GM23338 (cell line): ENCODE measurements around the gene ILDR2. TPM values are rescaled to one million over a fixed set of nuclear protein-coding genes. Genes with fewer than 3 reads are reported as not detected.

Source experiments
- ATAC-seq: fragments of 200-7000 bp; cut with Tn5 transposase; 3 replicates; pipeline ENCODE4 v1.9.1; 2020
- DNase-seq: peaks from one replicate; pipeline ENCODE4 v3.0.0-alpha.2; 2015; ENCODE audit warnings: low spot score
- H2AFZ ChIP-seq: fragments of 200-600 bp; sonication (generic); 2 replicates; pipeline ENCODE4 v1.8.0; 2016; ENCODE audit warnings: antibody characterized with exemption, mild to moderate bottlenecking, moderate library complexity
- H3F3A ChIP-seq: fragments of 200-600 bp; sonication (generic); replicated peaks from 2 replicates; pipeline ENCODE4 v1.8.0; 2017; ENCODE audit warnings: antibody characterized with exemption, mixed run types, low read depth
- H3K27ac ChIP-seq: fragments of 200-600 bp; sonication (generic); 2 replicates; pipeline ENCODE4 v1.6.1; 2016; ENCODE audit warnings: low read depth
- H3K27me3 ChIP-seq: fragments of 200-600 bp; sonication (generic); 2 replicates; pipeline ENCODE4 v1.8.0; 2016; ENCODE audit warnings: mild to moderate bottlenecking, mixed run types, moderate library complexity; ENCODE audit not compliant: insufficient read depth
- H3K36me3 ChIP-seq: fragments of 200-600 bp; sonication (generic); 2 replicates; pipeline ENCODE4 v1.8.0; 2016; ENCODE audit warnings: mild to moderate bottlenecking; ENCODE audit not compliant: insufficient read depth
- H3K4me1 ChIP-seq: fragments of 200-600 bp; sonication (generic); 2 replicates; pipeline ENCODE4 v1.8.0; 2016; ENCODE audit warnings: mild to moderate bottlenecking, moderate library complexity; ENCODE audit not compliant: insufficient read depth
- H3K4me2 ChIP-seq: fragments of 200-600 bp; sonication (generic); 2 replicates; pipeline ENCODE4 v1.7.1; 2017; ENCODE audit warnings: mixed run types
- H3K4me3 ChIP-seq: fragments of 200-600 bp; sonication (generic); 2 replicates; pipeline ENCODE4 v1.6.1; 2016; ENCODE audit warnings: mixed run types
- H3K79me2 ChIP-seq: fragments of 200-600 bp; sonication (generic); replicated peaks from 2 replicates; pipeline ENCODE4 v1.8.0; 2017; ENCODE audit warnings: mild to moderate bottlenecking; ENCODE audit not compliant: insufficient read depth
- H3K9me2 ChIP-seq: fragments of 200-600 bp; sonication (generic); 2 replicates; pipeline ENCODE4 v1.8.0; 2017; ENCODE audit not compliant: insufficient read depth
- H4K20me1 ChIP-seq: fragments of 200-600 bp; sonication (generic); replicated peaks from 2 replicates; pipeline ENCODE4 v1.8.0; 2017; ENCODE audit warnings: mild to moderate bottlenecking; ENCODE audit not compliant: insufficient read depth
- H3K27ac Mint-ChIP-seq: 2 replicates; pipeline ENCODE4 v1.8.0; 2020; ENCODE audit warnings: inconsistent platforms, mild to moderate bottlenecking, moderate library complexity, mixed read lengths
- H3K27me3 Mint-ChIP-seq: 3 replicates; pipeline ENCODE4 v1.8.0; 2022; ENCODE audit warnings: low read depth, mild to moderate bottlenecking, moderate library complexity, mixed read lengths, inconsistent platforms; ENCODE audit not compliant: insufficient read depth, poor library complexity
- H3K36me3 Mint-ChIP-seq: 3 replicates; pipeline ENCODE4 v1.8.0; 2021; ENCODE audit warnings: low read depth, mild to moderate bottlenecking, inconsistent platforms, moderate library complexity, mixed read lengths
- H3K4me1 Mint-ChIP-seq: 3 replicates; pipeline ENCODE4 v1.8.0; 2020; ENCODE audit warnings: mild to moderate bottlenecking, inconsistent platforms, mixed read lengths
- H3K4me3 Mint-ChIP-seq: 3 replicates; pipeline ENCODE4 v1.8.0; 2021; ENCODE audit warnings: moderate library complexity, mild to moderate bottlenecking, inconsistent platforms, mixed read lengths
- H3K9me3 Mint-ChIP-seq: 3 replicates; pipeline ENCODE4 v1.8.0; 2020; ENCODE audit warnings: moderate library complexity, mild to moderate bottlenecking, inconsistent platforms, mixed read lengths
- EZH2 ChIP-seq: fragments of 200-600 bp; sonication (generic); IDR thresholded peaks from one replicate; pipeline ENCODE4 v1.8.0; 2017; ENCODE audit warnings: antibody characterized with exemption, mild to moderate bottlenecking, low read depth; ENCODE audit not compliant: unreplicated experiment
- EZH2phosphoT487 ChIP-seq: fragments of 200-600 bp; sonication (generic); IDR thresholded peaks from one replicate; pipeline ENCODE4 v1.8.1; 2018; ENCODE audit warnings: antibody characterized with exemption; ENCODE audit not compliant: unreplicated experiment
- JUNB ChIP-seq: IDR thresholded peaks from one replicate; pipeline ENCODE4 v1.6.1; 2016; ENCODE audit warnings: antibody characterized with exemption; ENCODE audit not compliant: unreplicated experiment
- NANOG ChIP-seq: IDR thresholded peaks from 2 replicates; pipeline ENCODE4 v1.6.1; 2016; ENCODE audit warnings: antibody characterized with exemption, borderline replicate concordance
- REST ChIP-seq: IDR thresholded peaks from one replicate; pipeline ENCODE4 v1.6.1; 2018; ENCODE audit warnings: antibody characterized with exemption; ENCODE audit not compliant: unreplicated experiment
- STAT1 ChIP-seq: IDR thresholded peaks from one replicate; pipeline ENCODE4 v1.6.1; 2016; ENCODE audit warnings: antibody characterized with exemption; ENCODE audit not compliant: unreplicated experiment
- ZNF114 ChIP-seq: fragments of 250-450 bp; sonication (Bioruptor Pico); IDR thresholded peaks from 2 replicates; pipeline ENCODE4 v1.5.0; 2020; ENCODE audit warnings: mild to moderate bottlenecking, moderate library complexity
- ZNF331 ChIP-seq: fragments of 250-450 bp; sonication (Bioruptor Pico); IDR thresholded peaks from 2 replicates; pipeline ENCODE4 v1.5.0; 2020; ENCODE audit warnings: low read depth, mild to moderate bottlenecking, moderate library complexity
- ZNF462 ChIP-seq: fragments of 250-450 bp; sonication (Bioruptor Pico); IDR thresholded peaks from 2 replicates; pipeline ENCODE4 v1.5.0; 2020; ENCODE audit warnings: mild to moderate bottlenecking, moderate library complexity
- polyA plus RNA-seq: library from polyadenylated mRNA; unstranded; fragments of >200 nt; fragmentation: Nextera tagmentation; extraction: Ambion mirVana; gene quantifications from 2 replicates; pipeline ENCODE4 v1.2.1, GENCODE V29; 2016
- total RNA-seq: library from RNA; depleted of rRNA; stranded (reverse); fragments of >200 nt; shearing (Covaris generic); gene quantifications from 2 replicates; pipeline ENCODE4 v1.2.3, GENCODE V29; 2014
- TF ChIP-seq, protein P1 (sequence below): IDR thresholded peaks from 2 replicates; pipeline ENCODE4 v1.6.1; 2016; ENCODE audit warnings: antibody characterized with exemption

The ILDR2 gene
- total and polyA plus RNA-seq, 2 experiments from 2014 or later: 0.27 to 2.4 TPM

DNA sequence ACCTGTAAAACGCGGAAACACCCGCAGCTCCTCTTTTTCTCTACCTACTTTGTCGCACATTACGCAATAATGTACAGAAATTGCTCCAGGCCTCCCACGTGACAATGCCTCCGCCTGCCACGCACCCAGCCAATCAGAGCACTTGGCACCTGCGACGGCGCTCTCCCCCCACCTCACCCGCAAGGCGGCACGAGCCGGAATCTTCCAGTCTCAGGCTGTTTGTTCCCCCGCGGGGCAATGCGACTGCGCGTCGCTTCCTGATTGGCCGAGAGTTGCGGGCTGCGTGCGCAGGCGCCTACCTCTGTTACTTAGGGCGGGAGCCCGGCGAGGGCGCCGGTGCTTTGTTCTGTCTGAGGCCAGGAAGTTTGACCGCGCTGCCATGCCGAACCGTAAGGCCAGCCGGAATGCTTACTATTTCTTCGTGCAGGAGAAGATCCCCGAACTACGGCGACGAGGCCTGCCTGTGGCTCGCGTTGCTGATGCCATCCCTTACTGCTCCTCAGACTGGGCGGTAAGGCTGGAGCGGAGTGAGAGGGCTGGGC is 13.7 kb upstream of the ILDR2 start, which contains the start of gene MAEL:
TSS of gene MAEL (plus strand) at position 307 of the 542 bp plus-strand sequence. CDS start at position 380, 73 bp downstream.
- DNase-seq: peak; percentile 74
- Histone ChIP-seq H3K4me2 (no peak within 1 kb of the TSS), H3K27me3 (no peaks in the 10 kb centered on the region), H2AFZ (peak within 1 kb of the TSS; percentile 93), H3F3A (no peaks in the 10 kb centered on the region), H3K4me1 (no peaks in the 10 kb centered on the region), H4K20me1 (no peaks in the 10 kb centered on the region), H3K27ac (no peak within 1 kb of the TSS), H3K79me2 (no peaks in the 10 kb centered on the region), H3K9me2 (no peaks in the 10 kb centered on the region), H3K4me3 (no peak within 1 kb of the TSS), H3K36me3 (no peaks in the 10 kb centered on the region)
- no peaks in the 10 kb centered on the region for H3K4me1 Mint-ChIP-seq
- H3K36me3 Mint-ChIP-seq: no peaks in the 10 kb centered on the region
- peak; percentile 66 for ATAC-seq
- TF ChIP-seq ZNF462: no peak
- TF ChIP-seq EZH2: no peak
- peak within 1 kb of the TSS; percentile 80 for H3K27ac Mint-ChIP-seq
- H3K4me3 Mint-ChIP-seq: no peak within 1 kb of the TSS
- peaks cover 2% of the 10 kb centered on the region for H3K27me3 Mint-ChIP-seq
- no peaks in the 10 kb centered on the region for H3K9me3 Mint-ChIP-seq

DNA sequence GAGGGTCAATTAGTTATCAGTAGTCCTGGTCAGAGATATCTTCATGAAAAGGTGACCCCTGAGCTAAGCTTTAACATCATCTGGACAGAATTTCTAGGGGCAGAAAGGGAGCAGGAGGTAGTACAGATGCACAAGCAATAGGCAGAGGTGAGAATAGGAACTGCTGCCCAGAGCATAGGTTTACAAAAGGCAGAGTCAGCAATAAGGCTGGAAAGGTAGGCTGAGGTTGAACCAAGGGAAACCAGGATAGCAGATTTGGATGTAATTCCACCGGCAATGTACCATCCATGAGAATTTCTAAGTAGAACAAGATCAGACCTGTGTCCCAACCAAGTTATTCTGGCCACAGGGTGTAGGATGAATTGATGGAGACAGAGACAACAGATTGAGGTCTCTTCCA is 6.2 kb upstream of the ILDR2 start:
- H3K9me2 ChIP-seq: no peaks in the 10 kb centered on the region
- no peak overlapping the region for H3K27ac Mint-ChIP-seq
- ATAC-seq: no peak
- no peaks in the 10 kb centered on the region for H3K4me1 Mint-ChIP-seq
- no peak for DNase-seq
- peaks cover 29% of the 10 kb centered on the region for H3K27me3 ChIP-seq
- no peaks in the 10 kb centered on the region for H3K36me3 ChIP-seq
- no peak overlapping the region for H3K4me3 Mint-ChIP-seq
- no peaks in the 10 kb centered on the region for H3K9me3 Mint-ChIP-seq
- no peaks in the 10 kb centered on the region for H3K4me1 ChIP-seq
- H4K20me1 ChIP-seq: no peaks in the 10 kb centered on the region
- H3K27ac ChIP-seq: no peak overlapping the region
- H2AFZ ChIP-seq: no peak overlapping the region
- H3K27me3 Mint-ChIP-seq: peaks cover 12% of the 10 kb centered on the region
- H3F3A ChIP-seq: no peaks in the 10 kb centered on the region
- H3K4me3 ChIP-seq: no peak overlapping the region
- no peak overlapping the region for H3K4me2 ChIP-seq
- no peaks in the 10 kb centered on the region for H3K79me2 ChIP-seq
- H3K36me3 Mint-ChIP-seq: no peaks in the 10 kb centered on the region
- TF ChIP-seq NANOG (no peak), ZNF114 (CRISPR knock-in tag) (no peak), REST (no peak), ZNF331 (no peak), EZH2phosphoT487 (no peak), EZH2 (no peak), JUNB (no peak), STAT1 (no peak)
- TF ChIP-seq, protein P1, sequence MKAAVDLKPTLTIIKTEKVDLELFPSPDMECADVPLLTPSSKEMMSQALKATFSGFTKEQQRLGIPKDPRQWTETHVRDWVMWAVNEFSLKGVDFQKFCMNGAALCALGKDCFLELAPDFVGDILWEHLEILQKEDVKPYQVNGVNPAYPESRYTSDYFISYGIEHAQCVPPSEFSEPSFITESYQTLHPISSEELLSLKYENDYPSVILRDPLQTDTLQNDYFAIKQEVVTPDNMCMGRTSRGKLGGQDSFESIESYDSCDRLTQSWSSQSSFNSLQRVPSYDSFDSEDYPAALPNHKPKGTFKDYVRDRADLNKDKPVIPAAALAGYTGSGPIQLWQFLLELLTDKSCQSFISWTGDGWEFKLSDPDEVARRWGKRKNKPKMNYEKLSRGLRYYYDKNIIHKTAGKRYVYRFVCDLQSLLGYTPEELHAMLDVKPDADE: no peak
